Activated CD8-positive, alpha-beta memory T cell treated with anti-CD3 and anti-CD28 coated beads, Interleukin-2, amount 50 U/mL, for 24 hours (primary cell): ENCODE results near the gene CACNA1G.

Experiments
- DNase-seq: peaks from one replicate; pipeline ENCODE4 v3.0.0-alpha.2; 2020; ENCODE audit errors: extremely low read depth

Gene CACNA1G

DNA sequence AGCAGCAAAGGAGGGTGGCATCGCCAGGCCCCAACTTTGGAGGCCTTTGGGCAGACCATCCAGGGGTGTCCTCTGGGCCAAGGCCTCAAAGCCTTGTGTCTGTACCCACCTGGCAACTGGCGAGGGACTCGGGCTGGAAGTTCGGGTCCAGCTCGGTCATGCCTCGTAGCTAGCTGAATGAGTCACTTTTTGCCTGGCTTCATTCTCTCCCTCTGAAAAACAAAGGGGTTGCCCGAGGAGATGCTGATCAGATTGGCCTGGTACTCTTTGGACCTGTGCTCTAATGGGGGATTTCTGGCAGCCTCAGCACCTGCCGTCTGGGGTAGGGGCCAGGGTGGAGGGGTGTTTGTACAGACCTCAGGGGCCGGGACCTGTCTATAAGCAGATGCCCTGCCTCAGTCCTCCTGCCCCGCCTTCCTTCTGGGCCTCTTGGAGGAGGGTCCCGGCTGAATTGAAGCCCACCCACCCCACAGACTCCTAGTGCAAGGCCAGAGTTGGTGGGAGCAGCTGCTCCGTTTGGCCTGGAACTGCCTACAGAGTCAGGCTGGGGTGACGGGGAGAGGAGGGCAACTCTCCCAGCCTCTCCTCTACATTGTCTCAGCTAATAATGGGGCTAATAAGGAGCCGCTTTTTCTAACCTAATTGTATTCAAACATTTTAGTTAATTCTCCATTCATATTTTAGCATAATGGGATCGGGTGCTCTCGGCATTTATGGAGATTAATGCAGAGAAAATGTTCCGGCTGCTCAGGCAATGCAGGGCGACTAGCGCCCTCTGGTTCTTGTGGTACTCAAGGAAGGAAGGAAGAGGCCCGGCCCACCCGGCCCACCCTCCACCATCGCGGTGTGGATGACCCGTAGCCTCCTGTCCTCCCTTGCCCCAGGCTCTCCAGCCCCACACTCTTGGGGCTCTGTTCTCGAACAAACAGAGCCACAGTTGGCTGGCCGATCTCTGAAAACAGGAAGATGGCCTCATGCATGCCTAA, 52.8 kb downstream of the CACNA1G start:
- DNase-seq: no peak

- no peak for DNase-seq
Measured at GRCh38 chr17:50614471-50615051, 54.0 kb downstream of the CACNA1G start.

GRCh38 chr17:50615828-50616227, 55.3 kb downstream of the CACNA1G start:
- DNase-seq: no peak

DNA sequence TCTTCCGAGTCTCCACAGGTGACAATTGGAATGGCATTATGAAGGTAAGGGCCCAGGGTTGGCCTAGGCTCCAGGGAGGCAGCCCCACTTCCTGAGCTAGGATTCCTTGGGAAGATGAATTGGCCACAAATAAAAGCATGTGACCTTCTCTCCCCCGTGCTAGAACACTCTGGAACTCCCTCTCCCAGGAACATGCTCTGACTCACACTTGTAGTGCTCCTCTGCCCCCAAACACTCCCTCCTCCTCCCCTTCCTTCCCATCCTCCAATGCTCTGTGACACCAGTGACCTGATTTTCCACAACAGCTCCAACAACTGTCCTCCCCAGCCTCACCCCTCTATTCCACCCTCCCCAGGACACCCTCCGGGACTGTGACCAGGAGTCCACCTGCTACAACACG, 57.8 kb downstream of the CACNA1G start:
- no peak for DNase-seq

- no peak for DNase-seq
Measured at GRCh38 chr17:50618941-50619340, 58.4 kb downstream of the CACNA1G start.

DNA sequence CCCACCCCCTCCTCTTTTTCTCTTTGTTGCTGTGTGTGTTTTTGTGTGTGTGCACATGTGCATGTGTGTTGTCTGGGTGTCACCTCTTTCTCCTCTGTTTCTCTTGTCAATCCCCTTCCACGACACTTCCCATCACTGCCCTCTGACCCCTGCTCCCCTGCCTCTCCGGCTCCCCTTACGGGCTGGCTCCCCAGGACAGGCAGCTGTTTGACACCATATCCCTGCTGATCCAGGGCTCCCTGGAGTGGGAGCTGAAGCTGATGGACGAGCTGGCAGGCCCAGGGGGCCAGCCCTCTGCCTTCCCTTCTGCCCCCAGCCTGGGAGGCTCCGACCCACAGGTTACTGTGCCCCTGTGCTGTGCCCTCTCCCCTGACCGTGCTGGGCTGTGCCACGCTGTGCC, 59.0 kb downstream of the CACNA1G start:
- DNase-seq: no peak

DNA sequence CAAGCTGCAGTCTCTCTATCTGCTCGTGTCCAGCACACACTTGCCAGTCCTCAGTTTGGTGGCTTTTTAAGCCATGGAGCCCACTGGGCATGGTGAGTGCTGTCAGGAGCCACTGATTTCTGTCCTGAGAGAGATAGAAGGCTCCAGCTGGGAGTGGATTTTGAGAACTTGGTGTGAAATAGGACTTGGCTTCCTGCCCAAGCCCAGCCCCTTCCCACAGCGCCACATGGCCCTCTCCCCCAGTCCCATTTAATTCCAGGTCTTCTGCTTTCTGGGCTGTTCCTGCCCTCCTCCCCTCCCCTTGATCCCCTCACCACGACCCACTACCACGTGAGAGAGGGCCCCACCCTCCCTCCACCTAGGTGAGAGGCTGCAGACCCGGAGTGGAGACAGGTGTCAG, 59.7 kb downstream of the CACNA1G start:
- DNase-seq: no peak

DNA sequence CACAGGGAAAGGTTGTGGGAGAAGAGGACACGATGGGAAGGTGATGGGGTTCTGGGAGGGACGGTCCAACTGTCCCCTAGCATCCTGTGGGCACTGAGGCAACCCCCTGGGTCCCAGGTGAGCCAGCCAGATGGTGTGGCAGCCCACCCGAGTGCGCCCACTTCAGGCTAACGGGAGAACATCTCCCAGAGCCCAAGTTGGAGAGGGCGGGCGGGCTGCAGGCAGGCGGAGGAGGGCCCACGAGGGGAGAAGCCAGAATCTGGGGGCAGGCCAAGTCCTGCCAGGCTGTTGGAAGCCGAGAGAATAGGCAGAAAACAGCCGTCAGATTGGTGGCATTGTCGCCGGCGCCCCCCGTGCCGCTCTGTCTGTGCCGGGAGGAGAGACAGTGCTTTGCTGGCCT, 60.3 kb downstream of the CACNA1G start:
- DNase-seq: no peak

DNA sequence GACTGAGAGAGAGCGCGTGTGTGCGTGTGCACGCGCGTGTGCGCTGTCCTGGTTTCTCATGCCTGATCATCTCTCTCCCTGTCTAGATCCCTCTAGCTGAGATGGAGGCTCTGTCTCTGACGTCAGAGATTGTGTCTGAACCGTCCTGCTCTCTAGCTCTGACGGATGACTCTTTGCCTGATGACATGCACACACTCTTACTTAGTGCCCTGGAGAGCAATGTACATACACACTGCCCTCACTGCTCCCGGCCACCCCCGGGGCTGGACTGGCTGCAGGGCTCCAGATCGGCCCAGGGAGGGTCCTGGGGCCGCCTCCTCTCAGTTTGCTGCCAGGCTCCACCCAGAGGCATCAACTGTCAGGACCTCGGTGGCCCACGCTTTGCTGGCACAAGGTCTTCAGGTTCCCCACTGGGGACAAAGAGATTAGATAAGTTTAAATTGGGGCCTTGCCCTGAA, 61.1 kb downstream of the CACNA1G start:
- DNase-seq: no peak

DNA sequence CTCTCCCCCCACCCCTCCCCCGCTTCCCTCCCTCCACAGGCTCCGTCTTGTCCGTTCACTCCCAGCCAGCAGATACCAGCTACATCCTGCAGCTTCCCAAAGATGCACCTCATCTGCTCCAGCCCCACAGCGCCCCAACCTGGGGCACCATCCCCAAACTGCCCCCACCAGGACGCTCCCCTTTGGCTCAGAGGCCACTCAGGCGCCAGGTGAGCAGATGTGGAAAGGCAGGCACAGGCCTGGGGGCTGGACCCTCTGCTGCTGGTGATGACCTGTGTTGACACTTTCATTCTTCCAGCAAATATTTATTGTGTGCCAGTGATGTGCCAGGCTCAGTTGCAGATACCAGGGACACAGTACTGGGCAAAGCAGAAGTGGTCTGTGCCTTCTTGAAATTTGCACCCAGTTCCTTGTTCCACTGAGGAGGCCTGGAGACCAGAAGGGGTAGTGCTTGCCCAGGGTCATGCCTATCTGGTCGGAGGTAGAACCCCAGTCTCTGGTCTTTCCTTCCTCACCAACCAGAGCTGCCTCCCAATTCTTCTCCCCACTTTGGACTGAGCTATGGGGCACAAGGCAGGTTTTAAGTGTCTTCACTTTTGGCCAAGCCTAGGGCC, 63.9 kb downstream of the CACNA1G start:
- no peak for DNase-seq

- DNase-seq: no peak
Measured at GRCh38 chr17:50625032-50625871, 64.7 kb downstream of the CACNA1G start.

GRCh38 chr17:50626037-50626574, 65.6 kb downstream of the CACNA1G start:
- no peak for DNase-seq

DNA sequence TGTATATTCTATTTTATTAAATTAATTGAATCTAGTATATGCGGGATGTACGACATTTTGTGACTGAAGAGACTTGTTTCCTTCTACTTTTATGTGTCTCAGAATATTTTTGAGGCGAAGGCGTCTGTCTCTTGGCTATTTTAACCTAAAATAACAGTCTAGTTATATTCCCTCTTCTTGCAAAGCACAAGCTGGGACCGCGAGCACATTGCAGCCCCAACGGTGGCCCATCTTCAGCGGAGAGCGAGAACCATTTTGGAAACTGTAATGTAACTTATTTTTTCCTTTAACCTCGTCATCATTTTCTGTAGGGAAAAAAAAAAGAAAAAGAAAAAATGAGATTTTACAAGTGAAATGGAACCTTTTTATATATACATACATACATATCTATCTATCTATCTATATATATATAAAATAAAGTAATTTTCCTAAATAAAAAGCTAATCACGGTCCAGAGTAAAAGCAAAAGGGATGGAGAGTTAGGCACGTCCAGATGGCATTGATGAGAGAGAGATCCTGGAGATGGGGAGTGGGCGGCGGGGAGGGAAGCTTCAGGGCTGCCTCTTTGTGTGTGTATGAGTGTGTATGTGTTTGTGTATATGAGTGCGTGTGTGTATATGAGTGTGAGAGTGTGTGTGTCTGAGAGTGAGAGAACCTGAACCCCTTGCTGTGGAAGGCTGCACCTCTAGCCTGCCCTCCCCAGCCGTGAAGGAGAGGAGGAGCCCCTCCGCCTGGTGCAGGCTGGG, 66.7 kb downstream of the CACNA1G start:
- no peak for DNase-seq

DNA sequence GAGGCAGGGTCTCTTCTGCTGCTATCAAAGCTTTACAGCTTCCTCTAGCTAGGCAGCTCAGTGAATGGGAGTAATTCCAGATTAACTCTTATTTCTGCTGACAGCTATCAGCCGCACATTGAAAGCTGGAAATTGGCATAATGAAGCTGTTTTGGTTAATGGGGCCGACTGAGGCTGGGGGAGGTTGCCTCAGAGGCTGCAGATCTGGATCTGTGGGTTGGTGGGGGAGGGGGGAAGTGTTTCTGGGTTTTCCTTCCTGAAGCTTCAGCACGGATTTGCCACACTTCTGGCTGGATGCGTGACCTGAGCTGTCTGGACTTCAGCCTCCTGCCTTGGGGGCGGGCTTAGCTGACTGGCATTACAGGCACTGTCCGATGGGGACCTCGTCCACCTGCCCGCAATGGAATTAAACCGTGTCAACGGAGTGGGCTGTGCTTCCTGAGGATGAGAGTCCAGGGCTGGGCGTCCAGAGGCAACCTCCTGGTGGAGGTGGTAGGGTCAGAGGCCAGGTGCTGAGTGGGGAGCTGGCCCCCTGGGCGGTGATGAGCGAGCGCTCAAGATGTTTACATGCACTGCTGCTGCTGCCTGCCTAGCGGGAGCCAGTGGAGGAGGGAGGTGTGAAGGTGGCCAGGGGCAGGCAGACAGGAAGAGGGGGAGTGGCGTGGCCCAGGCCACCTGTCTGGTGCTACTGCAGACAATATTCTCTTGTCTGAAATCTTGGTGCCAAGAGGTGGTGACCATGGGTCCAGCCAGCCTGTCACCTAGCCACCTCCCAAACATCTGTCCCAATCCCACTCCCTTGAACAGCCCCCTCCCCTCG, 67.5 kb downstream of the CACNA1G start:
- DNase-seq: no peak

DNA sequence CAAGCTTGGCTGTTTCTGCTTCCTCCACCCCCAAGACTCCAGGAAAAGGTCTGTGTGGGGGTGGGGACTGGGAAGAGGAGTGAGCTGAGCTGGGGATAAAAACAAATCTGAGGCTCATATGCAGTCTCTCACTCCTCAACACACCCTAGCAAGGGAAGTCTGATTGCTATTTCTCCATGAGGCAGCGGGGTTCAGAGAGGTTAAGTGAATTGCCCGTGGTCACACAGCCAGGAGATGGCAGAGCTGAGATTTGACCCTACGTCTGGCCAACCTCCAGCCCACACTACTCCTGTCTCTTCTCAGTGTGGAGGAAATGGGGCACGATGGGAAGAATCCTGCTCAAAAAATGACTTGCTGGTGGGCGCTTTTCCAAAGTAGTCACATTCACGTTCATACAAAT, 69.4 kb downstream of the CACNA1G start:
- no peak for DNase-seq

GRCh38 chr17:50630524-50631194, 70.1 kb downstream of the CACNA1G start:
- DNase-seq: no peak

DNA sequence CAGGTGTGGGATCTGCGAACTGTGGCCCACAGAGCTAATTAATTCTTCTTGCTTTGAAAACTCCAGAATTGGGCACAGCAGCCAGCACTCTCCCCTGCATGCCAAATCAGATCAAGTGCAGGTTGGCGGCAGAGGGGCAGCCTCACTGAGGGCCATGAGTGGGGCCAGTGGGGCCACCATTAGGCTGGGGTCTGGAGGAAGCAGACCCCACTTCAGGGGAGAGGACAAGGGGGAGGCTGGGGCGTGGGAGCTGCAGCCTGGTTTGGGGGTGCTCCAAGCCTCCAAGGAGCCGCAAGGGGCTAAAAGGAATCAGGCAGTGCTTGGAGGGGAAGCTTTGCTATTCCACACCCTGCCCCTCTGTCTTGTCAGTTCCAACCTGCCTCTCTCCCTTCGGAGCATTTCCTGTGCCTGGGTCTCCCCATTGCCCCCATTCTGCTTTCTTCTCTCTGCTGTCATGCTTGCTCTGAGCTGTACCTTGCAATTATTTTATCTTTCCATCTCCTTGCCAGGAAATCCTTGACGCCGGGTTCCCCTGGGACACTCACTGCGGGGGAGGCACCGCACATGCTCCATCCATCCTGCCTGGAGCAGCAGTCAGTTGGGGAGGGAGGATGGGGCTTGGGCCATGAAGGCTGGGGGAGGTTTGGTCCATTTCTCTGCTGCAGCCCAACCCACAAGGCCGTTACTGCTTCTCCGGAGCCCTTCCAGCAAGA, 70.8 kb downstream of the CACNA1G start:
- no peak for DNase-seq

- no peak for DNase-seq
Measured at GRCh38 chr17:50631908-50632571, 71.5 kb downstream of the CACNA1G start.
